CD4-positive, alpha-beta T cell (primary cell): ENCODE measurements around the gene CSTPP1. TPM values are rescaled to one million over a fixed set of nuclear protein-coding genes. Genes with fewer than 3 reads are reported as not detected.

Source experiments
- ATAC-seq: fragments of 200-7000 bp; cut with Tn5 transposase; one replicate; pipeline ENCODE4 v1.10.0; 2022; ENCODE audit warnings: mild to moderate bottlenecking; ENCODE audit not compliant: poor library complexity
- CTCF ChIA-PET: fragments of 350-600 bp; sonication (Branson Sonifier 250); formaldehyde crosslinking; loops from one replicate; lab custom pipeline; 2021; ENCODE audit warnings: antibody characterized with exemption, inconsistent platforms; lab: Charles Lee
- POLR2A ChIA-PET: fragments of 350-600 bp; sonication (Branson Sonifier 250); formaldehyde crosslinking; loops from one replicate; lab custom pipeline; 2021; ENCODE audit warnings: antibody characterized with exemption, inconsistent platforms; lab: Charles Lee
- DNase-seq, 14 experiments: peaks; one replicate each; pipeline ENCODE4 v3.0.0-alpha.2; 2013 to 2020; ENCODE audit warnings: mixed read lengths in 2 of 14
- H3K27ac ChIP-seq, 2 donors: one replicate each; pipeline versions ENCODE4 v1.5.1 to v1.7.0; 2013; ENCODE audit warnings: low read length in 2 of 2, low read depth in 1 of 2, mild to moderate bottlenecking in 1 of 2
- H3K27me3 ChIP-seq, 2 experiments: 1 replicate in 1 of 2; 2 replicates in 1 of 2; pipeline versions ENCODE4 v1.6.1 to v1.7.0; 2013; ENCODE audit warnings: low read length in 2 of 2, control low read depth in 1 of 2, mild to moderate bottlenecking in 1 of 2, moderate library complexity in 1 of 2; ENCODE audit not compliant: insufficient read depth in 2 of 2, control insufficient read depth in 1 of 2
- H3K36me3 ChIP-seq: one replicate; pipeline ENCODE4 v1.6.1; 2013; ENCODE audit warnings: low read length, control low read depth; ENCODE audit not compliant: insufficient read depth
- H3K4me1 ChIP-seq: one replicate; pipeline ENCODE4 v1.6.1; 2013; ENCODE audit warnings: low read length, control low read depth; ENCODE audit not compliant: insufficient read depth
- H3K4me3 ChIP-seq: one replicate; pipeline ENCODE4 v1.5.1; 2013; ENCODE audit warnings: mild to moderate bottlenecking, low read length, moderate library complexity
- H3K9me3 ChIP-seq, 2 experiments: 1 replicate in 1 of 2; 2 replicates in 1 of 2; pipeline versions ENCODE4 v1.6.1 to v1.7.0; 2013; ENCODE audit warnings: low read length in 2 of 2, mild to moderate bottlenecking in 2 of 2, control low read depth in 1 of 2, moderate library complexity in 1 of 2; ENCODE audit not compliant: control insufficient read depth in 1 of 2, insufficient read depth in 1 of 2
- H3K27ac Mint-ChIP-seq: one replicate; pipeline ENCODE4 v1.8.0; 2020; ENCODE audit warnings: mixed read lengths
- H3K27me3 Mint-ChIP-seq: one replicate; pipeline ENCODE4 v1.8.0; 2021; ENCODE audit warnings: mixed read lengths
- H3K36me3 Mint-ChIP-seq: one replicate; pipeline ENCODE4 v1.8.0; 2021; ENCODE audit warnings: low read depth, mixed read lengths
- H3K4me1 Mint-ChIP-seq: one replicate; pipeline ENCODE4 v1.8.0; 2021; ENCODE audit warnings: low read depth, mixed read lengths
- H3K4me3 Mint-ChIP-seq: one replicate; pipeline ENCODE4 v1.8.0; 2020; ENCODE audit warnings: mild to moderate bottlenecking, mixed read lengths
- H3K9me3 Mint-ChIP-seq: one replicate; pipeline ENCODE4 v1.8.0; 2020; ENCODE audit warnings: mixed read lengths
- intact Hi-C, 2 experiments: fragments of 100-400 bp; cut with DNase I in 1 of 2; cut with micrococcal nuclease in 1 of 2; formaldehyde crosslinking; loops; one replicate each; pipeline versions ENCODE4 v1.15.1 to v1.9.0; 2023 to 2025; cut with DNase I, micrococcal nuclease
- total RNA-seq, 174 experiments: library from RNA in 2 of 174; stranded (reverse) in 2 of 174; gene quantifications; one replicate each; pipeline ENCODE4 v1.2.3 and lab custom pipeline; 2021 to 2026
- TF ChIP-seq, protein P1 (sequence below): fragments of 200-600 bp; IDR thresholded peaks from one replicate; pipeline ENCODE4 v1.8.0; 2022; ENCODE audit warnings: antibody characterized with exemption, mild to moderate bottlenecking

The CSTPP1 gene
- total RNA-seq, 2 experiments from 2014 or later = 6.6 to 7.3 TPM

DNA sequence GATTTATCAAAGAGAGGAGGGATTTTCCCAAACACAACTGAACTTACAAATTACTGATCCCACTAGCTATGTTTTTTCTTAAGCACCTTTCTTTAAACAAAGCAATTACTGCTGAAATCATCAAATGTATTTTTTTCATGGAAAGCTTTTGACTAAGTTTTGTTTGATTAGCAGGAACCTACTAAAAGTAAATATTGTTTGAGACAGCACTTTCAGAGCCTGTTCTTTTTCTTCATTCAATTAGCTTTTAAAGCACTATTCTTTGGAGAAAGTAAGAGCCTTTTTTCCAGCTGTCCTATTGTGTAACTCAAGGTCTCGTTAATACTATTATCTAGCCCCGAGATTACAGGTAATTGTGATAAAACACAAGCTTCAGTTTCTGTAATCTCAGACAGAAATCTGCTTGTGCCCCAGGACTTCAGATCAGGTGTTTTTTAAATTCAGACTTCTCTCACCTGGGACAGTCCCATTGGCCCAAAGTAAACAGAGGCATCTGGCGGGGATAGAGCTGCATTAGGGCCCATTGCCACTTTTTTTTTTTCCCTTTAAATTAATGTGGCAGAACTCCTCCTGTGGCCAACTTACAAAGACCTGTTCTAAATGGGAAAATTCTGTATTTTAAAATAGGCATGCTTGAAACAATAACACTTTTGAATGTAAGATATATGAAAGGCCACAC lies 11.0 kb downstream of the CSTPP1 start:
- Mint-ChIP-seq H3K4me1 (peaks cover 6% of the 10 kb centered on the region), H3K36me3 (peaks cover 6% of the 10 kb centered on the region), H3K4me3 (no peak overlapping the region), H3K27ac (no peak overlapping the region), H3K27me3 (no peaks in the 10 kb centered on the region), H3K9me3 (no peaks in the 10 kb centered on the region)
- POLR2A ChIA-PET = no interaction called here
- TF ChIP-seq, protein P1, sequence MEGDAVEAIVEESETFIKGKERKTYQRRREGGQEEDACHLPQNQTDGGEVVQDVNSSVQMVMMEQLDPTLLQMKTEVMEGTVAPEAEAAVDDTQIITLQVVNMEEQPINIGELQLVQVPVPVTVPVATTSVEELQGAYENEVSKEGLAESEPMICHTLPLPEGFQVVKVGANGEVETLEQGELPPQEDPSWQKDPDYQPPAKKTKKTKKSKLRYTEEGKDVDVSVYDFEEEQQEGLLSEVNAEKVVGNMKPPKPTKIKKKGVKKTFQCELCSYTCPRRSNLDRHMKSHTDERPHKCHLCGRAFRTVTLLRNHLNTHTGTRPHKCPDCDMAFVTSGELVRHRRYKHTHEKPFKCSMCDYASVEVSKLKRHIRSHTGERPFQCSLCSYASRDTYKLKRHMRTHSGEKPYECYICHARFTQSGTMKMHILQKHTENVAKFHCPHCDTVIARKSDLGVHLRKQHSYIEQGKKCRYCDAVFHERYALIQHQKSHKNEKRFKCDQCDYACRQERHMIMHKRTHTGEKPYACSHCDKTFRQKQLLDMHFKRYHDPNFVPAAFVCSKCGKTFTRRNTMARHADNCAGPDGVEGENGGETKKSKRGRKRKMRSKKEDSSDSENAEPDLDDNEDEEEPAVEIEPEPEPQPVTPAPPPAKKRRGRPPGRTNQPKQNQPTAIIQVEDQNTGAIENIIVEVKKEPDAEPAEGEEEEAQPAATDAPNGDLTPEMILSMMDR = no peak
- intact Hi-C loops = no loop called here
- Histone ChIP-seq H3K9me3 (no peaks in the 10 kb centered on the region), H3K36me3 (no peaks in the 10 kb centered on the region), H3K4me3 (no peak overlapping the region), H3K27me3 (no peaks in the 10 kb centered on the region), H3K27ac (no peak overlapping the region), H3K4me1 (no peaks in the 10 kb centered on the region)
- ATAC-seq (no peak), DNase-seq (no peak)
- CTCF ChIA-PET = no interaction called here

DNA sequence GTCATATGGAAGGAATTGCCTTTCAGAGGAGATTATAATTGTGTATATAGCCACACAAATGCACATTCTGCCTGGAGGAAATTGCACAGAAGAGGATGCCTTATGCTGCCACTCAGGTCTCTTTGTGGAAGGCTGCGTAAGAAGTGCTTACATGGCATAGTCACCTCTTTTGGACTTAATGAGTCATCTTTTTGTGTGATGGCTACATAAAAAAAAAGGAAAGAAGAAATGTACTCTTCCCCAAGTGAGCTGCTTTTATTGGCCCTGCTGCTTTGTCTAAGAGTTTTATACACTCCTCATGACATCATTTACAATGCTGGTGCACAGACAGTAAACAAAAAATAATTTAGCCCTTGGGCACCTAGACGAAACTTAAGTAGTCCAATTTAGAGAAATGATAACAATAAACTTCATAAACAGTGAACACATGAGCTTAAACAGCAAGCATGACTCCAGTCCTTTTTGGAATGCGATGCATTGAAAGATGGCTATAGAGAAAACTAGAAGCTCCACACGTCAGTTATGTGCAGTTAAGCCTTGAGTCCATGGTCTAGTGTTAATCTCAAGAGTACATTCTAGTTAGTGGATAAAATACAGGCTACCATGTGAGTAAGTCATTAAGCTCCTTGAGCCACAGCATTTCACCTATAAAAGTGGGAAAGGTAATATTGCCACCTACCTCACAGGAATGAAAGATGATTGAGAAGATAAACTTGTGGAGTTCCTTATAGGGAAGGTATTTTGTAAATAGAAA lies 12.0 kb downstream of the CSTPP1 start:
- H3K4me3 Mint-ChIP-seq = no peak overlapping the region
- no peak for ATAC-seq
- peaks cover 9% of the 10 kb centered on the region for H3K4me1 Mint-ChIP-seq
- H3K27ac Mint-ChIP-seq = no peak overlapping the region
- Histone ChIP-seq H3K4me1 (no peaks in the 10 kb centered on the region), H3K27ac (no peak overlapping the region), H3K36me3 (no peaks in the 10 kb centered on the region), H3K4me3 (no peak overlapping the region), H3K27me3 (no peaks in the 10 kb centered on the region), H3K9me3 (no peaks in the 10 kb centered on the region)
- H3K27me3 Mint-ChIP-seq = no peaks in the 10 kb centered on the region
- H3K9me3 Mint-ChIP-seq = no peaks in the 10 kb centered on the region
- CTCF ChIA-PET = no interaction called here
- intact Hi-C loops = no loop called here
- H3K36me3 Mint-ChIP-seq = no peaks in the 10 kb centered on the region
- TF ChIP-seq, protein P1 = no peak
- POLR2A ChIA-PET = no interaction called here
- DNase-seq = no peak

DNA sequence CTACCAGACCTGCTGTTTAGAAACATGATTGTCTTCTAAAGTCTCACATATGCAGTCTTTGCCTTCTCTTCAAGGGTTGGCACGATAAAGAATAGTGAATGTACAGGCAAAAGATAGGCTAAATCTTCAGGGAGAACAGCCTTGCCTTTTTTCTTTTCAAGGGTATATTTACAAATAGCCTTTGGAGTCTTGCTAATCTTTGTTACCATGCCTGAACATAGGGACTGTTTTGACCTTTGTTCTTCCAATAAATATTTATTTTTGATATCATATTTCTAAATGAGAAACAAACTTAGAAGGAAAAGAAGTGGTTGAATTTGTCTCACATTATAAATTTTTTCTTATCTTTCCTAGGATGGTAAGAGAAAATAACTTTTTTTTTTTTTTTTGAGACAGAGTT lies 12.7 kb downstream of the CSTPP1 start:
- H3K4me3 Mint-ChIP-seq = no peak overlapping the region
- H3K27ac Mint-ChIP-seq = no peak overlapping the region
- Histone ChIP-seq H3K36me3 (no peaks in the 10 kb centered on the region), H3K4me1 (no peaks in the 10 kb centered on the region), H3K9me3 (no peaks in the 10 kb centered on the region), H3K4me3 (no peak overlapping the region), H3K27me3 (no peaks in the 10 kb centered on the region), H3K27ac (no peak overlapping the region)
- no peaks in the 10 kb centered on the region for H3K9me3 Mint-ChIP-seq
- DNase-seq = no peak
- TF ChIP-seq, protein P1 = no peak
- H3K4me1 Mint-ChIP-seq = peaks cover 9% of the 10 kb centered on the region
- no peaks in the 10 kb centered on the region for H3K36me3 Mint-ChIP-seq
- intact Hi-C loops = no loop called here
- ATAC-seq = no peak
- POLR2A ChIA-PET = no interaction called here
- CTCF ChIA-PET = no interaction called here
- no peaks in the 10 kb centered on the region for H3K27me3 Mint-ChIP-seq
